Fibroblast of peridontal ligament (primary cell): ENCODE results near the gene PDZD4.

Source experiments
- DNase-seq: peaks from one replicate; pipeline ENCODE4 v3.0.0-alpha.2; 2010; ENCODE audit errors: extremely low read depth

The PDZD4 gene

GRCh38 chrX:153789654-153790053 is 40.7 kb downstream of the PDZD4 start:
- no peak for DNase-seq

DNA sequence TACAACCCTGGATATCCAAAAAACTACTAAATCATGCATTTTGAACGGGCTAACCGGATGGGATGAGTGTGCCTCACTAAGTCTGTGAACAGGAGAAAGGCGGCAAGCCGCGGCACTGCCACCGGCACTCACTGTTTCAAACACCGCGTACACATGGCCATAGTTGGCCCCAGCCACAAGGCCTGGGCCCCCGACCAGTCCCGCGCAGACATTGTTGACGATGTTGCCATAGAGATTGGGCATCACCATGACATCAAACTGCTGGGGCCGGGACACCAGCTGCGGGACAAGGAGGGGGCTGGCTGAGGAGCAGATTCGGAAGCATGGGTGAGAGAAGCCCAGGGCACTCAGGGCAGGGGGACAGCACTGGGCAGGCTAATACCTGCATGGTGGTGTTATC is 43.7 kb downstream of the PDZD4 start:
- DNase-seq, result no peak

DNA sequence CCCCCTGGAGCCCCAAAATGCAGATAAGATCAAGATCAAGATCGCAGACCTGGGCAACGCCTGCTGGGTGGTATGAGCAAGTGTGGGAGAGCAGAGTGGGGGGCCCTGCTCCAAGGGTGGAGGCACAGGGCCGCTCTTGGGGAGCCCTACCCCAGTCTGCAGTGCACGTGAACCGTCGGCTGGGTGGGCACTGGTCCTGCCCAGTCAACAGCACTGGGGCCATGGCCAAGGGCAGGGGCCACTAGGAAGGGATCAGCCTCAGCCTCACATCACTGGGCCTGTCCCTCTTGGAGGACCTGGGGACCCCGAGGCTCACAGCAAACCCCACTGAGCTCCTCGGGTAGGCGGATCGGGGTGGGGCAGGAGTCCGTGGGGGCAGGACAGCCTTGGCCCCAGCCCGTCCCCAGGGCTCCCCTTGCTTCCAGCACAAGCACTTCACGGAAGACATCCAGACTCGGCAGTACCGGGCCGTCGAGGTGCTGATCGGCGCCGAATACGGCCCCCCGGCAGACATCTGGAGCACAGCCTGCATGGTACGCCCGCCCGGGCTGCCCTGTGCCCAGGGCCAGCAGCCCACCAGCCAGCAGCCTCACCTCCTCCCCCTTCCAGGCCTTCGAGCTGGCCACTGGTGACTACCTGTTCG is 45.9 kb downstream of the PDZD4 start:
- DNase-seq, result no peak

- DNase-seq, result no peak
Measured at GRCh38 chrX:153783378-153784013, 46.8 kb downstream of the PDZD4 start.

DNA sequence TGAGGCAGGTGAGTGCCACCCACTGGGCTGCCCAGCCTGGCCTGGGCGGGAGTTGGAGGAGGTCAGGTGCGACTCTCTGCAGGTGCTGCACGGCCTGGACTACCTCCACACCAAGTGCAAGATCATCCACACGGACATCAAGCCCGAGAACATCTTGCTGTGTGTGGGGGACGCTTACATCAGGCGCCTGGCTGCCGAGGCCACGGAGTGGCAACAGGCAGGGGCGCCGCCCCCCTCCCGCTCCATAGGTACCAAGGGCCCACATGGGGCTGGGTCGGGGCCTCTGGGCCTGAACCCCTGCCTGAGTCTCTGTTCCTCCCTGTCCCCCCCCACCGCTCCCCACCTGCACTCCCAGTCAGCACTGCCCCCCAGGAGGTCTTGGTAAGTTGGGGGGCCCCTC is 47.5 kb downstream of the PDZD4 start:
- no peak for DNase-seq

GRCh38 chrX:153782313-153782712 is 48.0 kb downstream of the PDZD4 start:
- no peak for DNase-seq

GRCh38 chrX:153781428-153782047 is 48.8 kb downstream of the PDZD4 start:
- DNase-seq, result no peak

DNA sequence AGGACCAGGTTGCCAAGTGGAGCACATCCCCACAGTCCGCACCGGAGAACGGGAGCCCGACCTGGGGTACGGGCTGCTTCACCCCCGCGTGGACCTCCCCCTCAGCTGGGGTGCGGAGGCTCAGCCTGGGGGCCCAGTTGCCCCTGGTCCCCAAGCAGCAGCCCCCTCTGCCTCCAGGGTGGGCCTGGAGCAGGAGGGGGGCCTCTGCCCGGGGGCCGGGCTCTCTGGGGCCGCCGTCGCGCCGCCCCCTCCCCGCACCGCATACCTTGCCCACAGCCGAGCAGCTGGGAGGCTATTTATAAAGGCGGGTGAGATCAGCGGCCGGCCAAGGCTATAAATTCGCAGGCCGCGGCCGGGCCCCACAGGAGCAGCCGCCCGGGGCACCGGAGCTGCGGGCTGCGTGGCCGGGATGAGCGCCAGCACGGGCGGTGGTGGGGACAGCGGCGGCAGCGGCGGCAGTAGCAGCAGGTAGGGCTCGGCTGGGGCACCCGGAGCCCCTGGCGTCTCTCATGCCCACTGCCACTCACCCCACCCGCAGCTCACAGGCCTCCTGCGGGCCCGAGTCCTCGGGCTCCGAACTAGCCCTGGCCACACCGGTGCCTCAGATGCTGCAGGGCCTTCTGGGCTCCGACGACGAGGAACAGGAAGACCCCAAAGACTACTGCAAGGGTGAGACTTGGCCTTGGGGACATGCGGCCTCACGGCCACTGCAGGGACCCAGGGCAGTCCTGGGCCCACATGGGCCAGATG is 49.5 kb downstream of the PDZD4 start, which contains the start of gene SRPK3:
Gene SRPK3 (plus strand): TSS at position 364 of the 750 bp plus-strand sequence. CDS start 46 bp downstream, at position 410.
- no peak for DNase-seq

- DNase-seq, result no peak
Measured at GRCh38 chrX:153779891-153780677, 50.3 kb downstream of the PDZD4 start.

- DNase-seq, result no peak
Measured at GRCh38 chrX:153778684-153779101, 51.7 kb downstream of the PDZD4 start.

GRCh38 chrX:153778181-153778580 is 52.2 kb downstream of the PDZD4 start:
- no peak for DNase-seq

GRCh38 chrX:153777261-153778090 is 52.9 kb downstream of the PDZD4 start:
- no peak for DNase-seq

DNA sequence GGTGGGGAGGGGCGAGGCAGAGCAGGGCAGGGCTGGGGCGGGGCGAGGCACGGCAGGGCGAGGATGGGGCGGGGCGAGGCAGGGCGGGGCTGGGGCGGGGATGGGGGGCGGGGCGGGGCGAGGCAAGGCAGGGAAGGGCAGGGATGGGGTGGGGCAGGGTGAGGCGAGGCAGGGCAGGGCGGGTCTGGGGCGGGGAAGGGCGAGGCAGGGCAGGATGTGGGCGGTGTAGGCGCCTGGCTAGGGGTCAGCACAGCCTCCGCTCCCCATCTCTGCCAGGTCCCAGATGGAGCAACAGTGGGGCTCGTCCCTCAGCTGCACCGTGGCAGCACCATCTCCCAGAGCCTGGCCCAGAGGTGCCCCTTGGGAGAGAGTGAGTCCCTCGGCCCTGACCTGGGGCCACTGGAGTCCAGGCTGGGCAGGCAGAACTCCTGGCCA is 53.7 kb downstream of the PDZD4 start:
- no peak for DNase-seq

GRCh38 chrX:153776120-153776599 is 54.2 kb downstream of the PDZD4 start:
- no peak for DNase-seq

DNA sequence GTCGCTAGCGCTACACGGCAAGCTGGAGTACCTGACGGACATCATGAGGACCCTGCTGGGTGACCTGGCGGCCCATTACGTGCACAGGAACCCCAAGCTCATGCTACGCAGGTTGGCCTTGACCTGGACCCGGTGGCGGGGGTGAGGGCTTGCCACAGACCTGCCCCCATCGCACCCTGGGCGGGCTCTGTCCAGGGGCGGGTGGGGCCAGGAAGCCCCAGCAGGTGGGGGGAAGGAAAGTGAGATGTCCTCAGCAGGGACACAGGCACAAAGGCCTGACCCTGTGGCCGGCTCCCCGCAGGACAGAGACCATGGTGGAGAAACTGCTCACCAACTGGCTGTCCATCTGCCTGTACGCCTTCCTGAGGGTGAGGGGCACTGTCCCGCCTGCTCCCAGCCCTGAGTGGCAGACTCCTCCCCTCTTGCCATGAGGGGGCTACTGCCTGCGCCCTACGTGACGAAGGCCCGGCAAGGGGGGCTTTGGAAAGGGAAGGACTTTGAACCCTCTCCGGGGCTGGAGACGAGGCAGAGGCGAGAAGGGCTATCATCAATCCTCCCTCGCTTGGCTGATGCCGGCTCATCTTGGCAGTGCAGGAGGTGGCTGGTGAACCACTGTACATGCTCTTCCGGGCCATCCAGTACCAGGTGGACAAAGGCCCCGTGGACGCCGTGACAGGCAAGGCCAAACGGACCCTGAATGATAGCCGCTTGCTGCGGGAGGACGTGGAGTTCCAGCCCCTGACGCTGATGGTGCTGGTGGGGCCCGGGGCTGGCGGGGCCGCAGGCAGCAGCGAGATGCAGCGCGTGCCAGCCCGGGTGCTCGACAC is 54.8 kb downstream of the PDZD4 start:
- no peak for DNase-seq

- DNase-seq, result no peak
Measured at GRCh38 chrX:153774576-153775292, 55.6 kb downstream of the PDZD4 start.

- no peak for DNase-seq
Measured at GRCh38 chrX:153773741-153774575, 56.4 kb downstream of the PDZD4 start.

GRCh38 chrX:153773218-153773611 is 57.1 kb downstream of the PDZD4 start:
- no peak for DNase-seq
